H1 (cell line): ENCODE measurements around the gene CFAP298. TPM values are rescaled to one million over a fixed set of nuclear protein-coding genes. Genes with fewer than 3 reads are reported as not detected.
"Not testable (repeated sequence)": the region's sequence is repeated elsewhere in the genome, so short reads cannot be mapped to it uniquely, and the experiment has no call there.

Source experiments
- CTCF ChIA-PET: fragments of 300-600 bp; sonication (Branson Sonifier 250); formaldehyde crosslinking; loops from one replicate; lab custom pipeline; 2021; ENCODE audit not compliant: partially characterized antibody; lab: Charles Lee
- POLR2A ChIA-PET: fragments of 300-600 bp; sonication (Branson Sonifier 250); formaldehyde crosslinking; loops from one replicate; lab custom pipeline; 2021; ENCODE audit warnings: inconsistent platforms; ENCODE audit not compliant: partially characterized antibody; lab: Charles Lee
- DNase-seq, 2 experiments: peaks; one replicate each; pipeline versions ENCODE4 v3.0.0 to v3.0.0-alpha.2; 2010 to 2022; ENCODE audit warnings: low spot score in 2 of 2, low read depth in 1 of 2, mixed read lengths in 1 of 2
- FAIRE-seq: peaks from 2 replicates; lab custom pipeline; 2011; peaks lifted over from hg19 to GRCh38; lab: Jason Lieb, UNC
- H2AFZ ChIP-seq: 2 replicates; pipeline ENCODE4 v1.8.1; 2012; ENCODE audit warnings: low read length, inconsistent platforms
- H2AK5ac ChIP-seq: 2 replicates; pipeline ENCODE4 v1.6.1; 2013; ENCODE audit warnings: low read depth, low read length
- H2BK120ac ChIP-seq: replicated peaks from 2 replicates; pipeline ENCODE3; 2013; ENCODE audit warnings: low read depth, low read length, inconsistent platforms
- H2BK12ac ChIP-seq: 2 replicates; pipeline ENCODE4 v1.6.1; 2013; ENCODE audit warnings: low read depth, low read length
- H2BK15ac ChIP-seq: 2 replicates; pipeline ENCODE4 v1.6.1; 2013; ENCODE audit warnings: low read length
- H2BK20ac ChIP-seq: 2 replicates; pipeline ENCODE4 v1.6.1; 2013; ENCODE audit warnings: low read length
- H2BK5ac ChIP-seq: 2 replicates; pipeline ENCODE4 v1.6.1; 2013; ENCODE audit warnings: low read depth, low read length
- H3K14ac ChIP-seq: 2 replicates; pipeline ENCODE4 v1.6.1; 2013; ENCODE audit warnings: inconsistent platforms; ENCODE audit not compliant: insufficient read length
- H3K18ac ChIP-seq: 2 replicates; pipeline ENCODE4 v1.6.1; 2013; ENCODE audit warnings: low read length; ENCODE audit errors: extremely low read depth
- H3K23ac ChIP-seq: 2 replicates; pipeline ENCODE4 v1.6.1; 2013; ENCODE audit warnings: inconsistent platforms; ENCODE audit not compliant: insufficient read length
- H3K23me2 ChIP-seq: 2 replicates; pipeline ENCODE4 v1.6.1; 2013; ENCODE audit warnings: low read depth, low read length
- H3K27ac ChIP-seq: 2 replicates; pipeline ENCODE4 v1.6.1; 2011; ENCODE audit warnings: low read depth, low read length, inconsistent platforms
- H3K27me3 ChIP-seq, 4 experiments: replicated peaks in 1 of 4; 1 replicate in 1 of 4; 2 replicates in 3 of 4; pipeline versions ENCODE4 v1.6.1 to v1.8.1; 2011 to 2013; ENCODE audit warnings: low read length in 3 of 4, mild to moderate bottlenecking in 3 of 4, inconsistent platforms in 2 of 4, mixed read lengths in 2 of 4, moderate library complexity in 1 of 4; ENCODE audit not compliant: control insufficient read depth in 3 of 4, insufficient read depth in 3 of 4; ENCODE audit errors: extremely low read depth in 1 of 4
- H3K36me3 ChIP-seq, 4 experiments: 2 replicates each; pipeline versions ENCODE4 v1.6.1 to v1.8.1; 2011 to 2013; ENCODE audit warnings: mild to moderate bottlenecking in 4 of 4, low read length in 3 of 4, moderate library complexity in 2 of 4, control low read depth in 1 of 4, inconsistent platforms in 1 of 4; ENCODE audit not compliant: insufficient read depth in 4 of 4, control insufficient read depth in 2 of 4
- H3K4ac ChIP-seq: replicated peaks from 2 replicates; pipeline ENCODE3; 2013; ENCODE audit warnings: low read length, low read depth, mixed read lengths, inconsistent platforms; ENCODE audit not compliant: insufficient read length
- H3K4me1 ChIP-seq, 4 experiments: replicated peaks in 1 of 4; 1 replicate in 1 of 4; 2 replicates in 3 of 4; pipeline versions ENCODE4 v1.6.1 to v1.8.1; 2011 to 2013; ENCODE audit warnings: low read length in 3 of 4, inconsistent platforms in 2 of 4, mixed read lengths in 1 of 4; ENCODE audit not compliant: insufficient read depth in 4 of 4, control insufficient read depth in 3 of 4
- H3K4me2 ChIP-seq, 2 experiments: 2 replicates each; pipeline versions ENCODE4 v1.6.1 to v1.8.1; 2011 to 2013; ENCODE audit warnings: low read depth in 2 of 2, low read length in 2 of 2, control low read depth in 1 of 2, inconsistent platforms in 1 of 2, mild to moderate bottlenecking in 1 of 2; ENCODE audit not compliant: insufficient read depth in 1 of 2
- H3K4me3 ChIP-seq, 4 experiments: fragments of 200-600, 300-600 bp in 1 of 4; sonication (generic), shearing (Covaris generic), sonication (Bioruptor Twin) in 1 of 4; 2 replicates each; pipeline versions ENCODE4 v1.5.1 to v1.8.1; 2011 to 2016; ENCODE audit warnings: low read length in 4 of 4, low read depth in 3 of 4, control low read depth in 2 of 4, inconsistent platforms in 2 of 4, mild to moderate bottlenecking in 2 of 4, mixed read lengths in 1 of 4, moderate library complexity in 1 of 4; ENCODE audit not compliant: insufficient read depth in 2 of 4; ENCODE audit errors: extremely low read depth in 1 of 4
- H3K56ac ChIP-seq: replicated peaks from 2 replicates; pipeline ENCODE3; 2013; ENCODE audit warnings: low read depth, mild to moderate bottlenecking, mixed read lengths, low read length, inconsistent platforms; ENCODE audit not compliant: insufficient read length
- H3K79me1 ChIP-seq: 2 replicates; pipeline ENCODE4 v1.6.1; 2013; ENCODE audit warnings: low read depth, low read length, control low read depth
- H3K79me2 ChIP-seq, 2 experiments: 2 replicates each; pipeline versions ENCODE4 v1.6.1 to v1.8.1; 2012 to 2013; ENCODE audit warnings: low read length in 2 of 2, mild to moderate bottlenecking in 2 of 2, inconsistent platforms in 1 of 2; ENCODE audit not compliant: insufficient read depth in 2 of 2, control insufficient read depth in 1 of 2
- H3K9ac ChIP-seq, 4 experiments: replicated peaks in 1 of 4; 1 replicate in 1 of 4; 2 replicates in 3 of 4; pipeline versions ENCODE4 v1.6.1 to v1.8.1; 2011 to 2013; ENCODE audit warnings: low read depth in 3 of 4, low read length in 3 of 4, control low read depth in 2 of 4, mild to moderate bottlenecking in 2 of 4, moderate library complexity in 2 of 4, inconsistent platforms in 1 of 4; ENCODE audit errors: extremely low read depth in 1 of 4
- H3K9me3 ChIP-seq, 2 experiments: 2 replicates each; pipeline versions ENCODE4 v1.6.1 to v1.8.1; 2012 to 2013; ENCODE audit warnings: mild to moderate bottlenecking in 2 of 2, moderate library complexity in 2 of 2, control low read depth in 1 of 2, inconsistent platforms in 1 of 2, low read depth in 1 of 2, low read length in 1 of 2, mixed read lengths in 1 of 2; ENCODE audit not compliant: insufficient read depth in 2 of 2
- H4K20me1 ChIP-seq, 2 experiments: replicated peaks in 1 of 2; 2 replicates each; pipeline versions ENCODE3 to v1.8.1; 2011 to 2013; ENCODE audit warnings: inconsistent platforms in 2 of 2, low read length in 2 of 2, mild to moderate bottlenecking in 1 of 2; ENCODE audit not compliant: insufficient read depth in 2 of 2, control insufficient read depth in 1 of 2
- H4K5ac ChIP-seq: 2 replicates; pipeline ENCODE4 v1.6.1; 2013; ENCODE audit warnings: low read length, low read depth, mixed read lengths, inconsistent platforms; ENCODE audit not compliant: insufficient read length
- H4K8ac ChIP-seq: 2 replicates; pipeline ENCODE4 v1.8.0; 2013; ENCODE audit warnings: mild to moderate bottlenecking, moderate library complexity, low read length, inconsistent platforms; ENCODE audit not compliant: insufficient read depth; ENCODE audit errors: extremely low read depth
- H4K91ac ChIP-seq: replicated peaks from 2 replicates; pipeline ENCODE3; 2013; ENCODE audit warnings: low read length, mixed read lengths, inconsistent platforms; ENCODE audit not compliant: insufficient read length
- WGBS, 2 experiments: shearing (Covaris generic) in 1 of 2; methylation state at CpG; one replicate each; pipeline versions ENCODE4 v1.1.6 to v1.1.7; 2013 to 2015; ENCODE audit warnings: low lambda C conversion rate in 2 of 2, mixed read lengths in 2 of 2, inconsistent platforms in 1 of 2, low coverage in 1 of 2, missing lambda C conversion rate in 1 of 2; ENCODE audit not compliant: insufficient replicate concordance in 2 of 2, insufficient coverage in 1 of 2, insufficient read length in 1 of 2; ENCODE audit errors: extremely low coverage in 1 of 2, missing lambda C conversion rate in 1 of 2; 5-methylcytosine and 5-hydroxymethylcytosine counted together
- polyA plus RNA-seq, 7 experiments: library from polyadenylated mRNA; depleted of rRNA in 3 of 7; stranded (reverse) in 5 of 7; unstranded in 2 of 7; fragments of >200 nt in 5 of 7; fragments of 200-250 nt in 2 of 7; gene quantifications; 1 replicate in 5 of 7; 2 replicates in 1 of 7; 4 replicates in 1 of 7; pipeline versions ENCODE4 v1.2.1 to v1.2.3, GENCODE V29; 2011 to 2013; ENCODE audit warnings: missing spikeins in 2 of 7, mixed read lengths in 2 of 7
- total RNA-seq: library from RNA; stranded (reverse); fragmentation: NEBNext Ultra II Directional; extraction: Animal tissue kit (Norgen Biotek cat#: 25700); gene quantifications from 2 replicates; pipeline ENCODE4 v1.2.1, GENCODE V29; 2021

CFAP298 gene
- total and polyA plus RNA-seq, 2 of the 8 experiments (the other 6 are each of a cell fraction or from before 2014, with no cell fraction given) = 43.0 to 68.1 TPM

- H2BK15ac ChIP-seq, H3K27ac ChIP-seq, FAIRE-seq, H2BK120ac ChIP-seq, H3K9ac ChIP-seq, H4K5ac ChIP-seq, DNase-seq, H3K23ac ChIP-seq, H3K9me3 ChIP-seq, H2AFZ ChIP-seq, H3K4me1 ChIP-seq, H4K8ac ChIP-seq, H3K79me1 ChIP-seq, H2BK5ac ChIP-seq, H3K27me3 ChIP-seq, H3K4ac ChIP-seq, H2BK12ac ChIP-seq, H4K20me1 ChIP-seq, H2AK5ac ChIP-seq, H3K23me2 ChIP-seq, H2BK20ac ChIP-seq, H4K91ac ChIP-seq, H3K18ac ChIP-seq, H3K56ac ChIP-seq, H3K14ac ChIP-seq: not testable (repeated sequence)
- 80% methylated on average over 17 of the region's 17 CpGs; no CpG with 5 or more reads in 1 of the 2 experiments for WGBS, 2 experiments
- Histone ChIP-seq H3K36me3 (peaks cover 2 to 39% (median 12%) of the 10 kb centered on the region in 4 experiments; a peak in 7 of 8 replicates), H3K4me3 (peak overlapping the region in 2 of 4 experiments; percentile 81 to 94; a peak in 4 of 8 replicates), H3K4me2 (peak overlapping the region; percentile 50 to 74), H3K79me2 (peaks cover 0 to 27% of the 10 kb centered on the region in 2 experiments; a peak in 2 of 4 replicates)
- CTCF ChIA-PET = interaction anchor here (1.0 to 3.3 kb wide), 4 partner anchors 10 to 227 kb away, joined by 3 to 16 read pairs (median 3); partner anchors contain the start of gene TCP10L
- POLR2A ChIA-PET = interaction anchor here (0.6 to 1.1 kb wide), 2 partner anchors 21 to 57 kb away, joined by 3 read pairs; no protein-coding TSS in a partner anchor
These were observed 1.2 kb downstream of the CFAP298 start for GRCh38 chr21:32610940-32611339.
